ENCODE measurements around the gene SCAF8.
"Not testable (repeated sequence)": the region's sequence is repeated elsewhere in the genome, so short reads cannot be mapped to it uniquely, and the experiment has no call there.

GRCh38 chr6:154779157-154779556 is 45.9 kb downstream of the SCAF8 start:
- TF ChIP-seq CTCF, POLR2A (IDR thresholded peaks at IDR 0.05): not testable (repeated sequence)
